Trophoblast cell (in vitro differentiated cells and primary cell): ENCODE results near the gene ADCY2. TPM values are rescaled to one million over a fixed set of nuclear protein-coding genes. Genes with fewer than 3 reads are reported as not detected.

Experiments used
- DNase-seq, 2 donors: peaks; one replicate each; pipeline ENCODE4 v3.0.0-alpha.2; 2016
- H2AFZ ChIP-seq: 2 replicates; pipeline ENCODE4 v1.6.1; 2013; ENCODE audit warnings: low read length, moderate library complexity, mild to moderate bottlenecking; ENCODE audit not compliant: insufficient read depth, poor library complexity
- H2AK5ac ChIP-seq: 2 replicates; pipeline ENCODE4 v1.6.1; 2013; ENCODE audit warnings: mild to moderate bottlenecking, low read length
- H2BK120ac ChIP-seq: 2 replicates; pipeline ENCODE4 v1.6.1; 2013; ENCODE audit warnings: low read length, mild to moderate bottlenecking, moderate library complexity; ENCODE audit not compliant: insufficient read depth, poor library complexity
- H2BK12ac ChIP-seq: 2 replicates; pipeline ENCODE4 v1.6.1; 2013; ENCODE audit warnings: mild to moderate bottlenecking, low read length, moderate library complexity
- H2BK5ac ChIP-seq: 2 replicates; pipeline ENCODE4 v1.6.1; 2013; ENCODE audit warnings: low read length, low read depth, moderate library complexity, mild to moderate bottlenecking; ENCODE audit not compliant: poor library complexity
- H3K14ac ChIP-seq: 2 replicates; pipeline ENCODE4 v1.6.1; 2013; ENCODE audit warnings: mild to moderate bottlenecking, low read length
- H3K18ac ChIP-seq: 2 replicates; pipeline ENCODE4 v1.6.1; 2013; ENCODE audit warnings: mild to moderate bottlenecking, low read length
- H3K23ac ChIP-seq: 2 replicates; pipeline ENCODE4 v1.6.1; 2013; ENCODE audit warnings: low read length
- H3K27ac ChIP-seq: 2 replicates; pipeline ENCODE4 v1.5.1; 2013; ENCODE audit warnings: low read depth, mild to moderate bottlenecking, inconsistent platforms, low read length, moderate library complexity
- H3K27me3 ChIP-seq: 2 replicates; pipeline ENCODE4 v1.6.1; 2013; ENCODE audit warnings: inconsistent platforms, mild to moderate bottlenecking, low read length, moderate library complexity; ENCODE audit not compliant: insufficient read depth
- H3K36me3 ChIP-seq, 2 experiments: 1 replicate in 1 of 2; 2 replicates in 1 of 2; pipeline ENCODE4 v1.6.1; 2013; ENCODE audit warnings: low read length in 2 of 2, mild to moderate bottlenecking in 2 of 2, moderate library complexity in 1 of 2; ENCODE audit not compliant: insufficient read depth in 2 of 2, control insufficient read depth in 1 of 2
- H3K4ac ChIP-seq: 2 replicates; pipeline ENCODE4 v1.6.1; 2013; ENCODE audit warnings: low read depth, mild to moderate bottlenecking, low read length, moderate library complexity
- H3K4me1 ChIP-seq, 2 experiments: 1 replicate in 1 of 2; 2 replicates in 1 of 2; pipeline ENCODE4 v1.6.1; 2013; ENCODE audit warnings: low read length in 2 of 2, mild to moderate bottlenecking in 2 of 2, moderate library complexity in 1 of 2; ENCODE audit not compliant: insufficient read depth in 2 of 2, control insufficient read depth in 1 of 2
- H3K4me2 ChIP-seq: 2 replicates; pipeline ENCODE4 v1.6.1; 2013; ENCODE audit warnings: inconsistent platforms, mild to moderate bottlenecking, low read length, moderate library complexity
- H3K4me3 ChIP-seq: 2 replicates; pipeline ENCODE4 v1.5.1; 2013; ENCODE audit warnings: mild to moderate bottlenecking, low read depth, low read length, inconsistent platforms
- H3K79me1 ChIP-seq: one replicate; pipeline ENCODE4 v1.6.1; 2013; ENCODE audit warnings: low read length
- H3K79me2 ChIP-seq: 2 replicates; pipeline ENCODE4 v1.6.1; 2013; ENCODE audit warnings: low read length, mild to moderate bottlenecking; ENCODE audit not compliant: control insufficient read depth, insufficient read depth, poor library complexity
- H3K9ac ChIP-seq: 2 replicates; pipeline ENCODE4 v1.6.1; 2013; ENCODE audit warnings: mild to moderate bottlenecking, low read length
- H3K9me3 ChIP-seq: 2 replicates; pipeline ENCODE4 v1.6.1; 2013; ENCODE audit warnings: low read depth, mild to moderate bottlenecking, control low read depth, inconsistent platforms, low read length; ENCODE audit not compliant: insufficient read depth
- H4K12ac ChIP-seq: 2 replicates; pipeline ENCODE4 v1.6.1; 2013; ENCODE audit warnings: low read depth, mild to moderate bottlenecking, low read length, moderate library complexity
- H4K8ac ChIP-seq: 2 replicates; pipeline ENCODE4 v1.6.1; 2013; ENCODE audit warnings: low read depth, mild to moderate bottlenecking, low read length, moderate library complexity
- H4K91ac ChIP-seq: one replicate; pipeline ENCODE4 v1.6.1; 2013; ENCODE audit warnings: low read depth, mild to moderate bottlenecking, low read length, moderate library complexity
- WGBS: extraction: QIAGEN DNeasy Blood & Tissue Kit; methylation state at CpG from one replicate; pipeline ENCODE4 v1.1.7; 2013; ENCODE audit warnings: missing lambda C conversion rate; ENCODE audit not compliant: insufficient read length, insufficient coverage; ENCODE audit errors: extremely low coverage; 5-methylcytosine and 5-hydroxymethylcytosine counted together
- polyA plus RNA-seq: library from polyadenylated mRNA; stranded (reverse); fragments of 200-250 nt; gene quantifications from 2 replicates; pipeline ENCODE4 v1.2.3, GENCODE V29; 2013

Gene ADCY2
- 2.0 and 2.9 TPM in 2 replicates for polyA plus RNA-seq

GRCh38 chr5:7395947-7396712 lies at the start of gene ADCY2:
Gene ADCY2, plus strand, starts transcription at chr5:7396138. Its CDS starts 159 bp downstream, at chr5:7396297.
- Histone ChIP-seq H3K14ac (peak within 1 kb of the TSS; percentile 48), H3K36me3 (no peaks in the 10 kb centered on the region), H4K91ac (peak within 1 kb of the TSS; percentile 43), H3K23ac (no peak within 1 kb of the TSS), H3K4me1 (peaks cover 10 to 11% of the 10 kb centered on the region in 2 experiments), H3K4ac (no peak within 1 kb of the TSS), H3K18ac (peak within 1 kb of the TSS; percentile 61), H2AK5ac (no peak within 1 kb of the TSS), H3K4me2 (peak within 1 kb of the TSS; percentile 72), H3K4me3 (peak within 1 kb of the TSS; percentile 61), H3K27me3 (peaks cover 16% of the 10 kb centered on the region), H3K9ac (no peak within 1 kb of the TSS), H3K79me1 (no peaks in the 10 kb centered on the region), H2AFZ (peak within 1 kb of the TSS; percentile 48), H3K27ac (no peak within 1 kb of the TSS), H4K12ac (peak within 1 kb of the TSS; percentile 36), H2BK120ac (peak within 1 kb of the TSS; percentile 62), H4K8ac (peak within 1 kb of the TSS; percentile 63), H3K9me3 (peaks cover 1% of the 10 kb centered on the region), H3K79me2 (no peaks in the 10 kb centered on the region), H2BK12ac (no peak within 1 kb of the TSS), H2BK5ac (no peak within 1 kb of the TSS)
- no CpG with 5 or more reads among the region's 121 CpGs for WGBS
- DNase-seq = peak; percentile 48 to 70

- H3K9me3 ChIP-seq = peaks cover 3% of the 10 kb centered on the region
- no peaks in the 10 kb centered on the region for H3K36me3 ChIP-seq
- no peak overlapping the region for H3K4me3 ChIP-seq
- H3K14ac ChIP-seq = no peak overlapping the region
- no peak overlapping the region for H2BK120ac ChIP-seq
- H3K18ac ChIP-seq = no peak overlapping the region
- H3K4me1 ChIP-seq = no peaks in the 10 kb centered on the region
- WGBS = no CpG with 5 or more reads among the region's 6 CpGs
- H2BK12ac ChIP-seq = no peak overlapping the region
- H3K23ac ChIP-seq = no peak overlapping the region
- no peak overlapping the region for H2AK5ac ChIP-seq
- H3K27ac ChIP-seq = no peak overlapping the region
- no peak overlapping the region for H2AFZ ChIP-seq
- no peak overlapping the region for H4K91ac ChIP-seq
- H4K12ac ChIP-seq = no peak overlapping the region
- no peaks in the 10 kb centered on the region for H3K79me2 ChIP-seq
- no peak overlapping the region for H3K4me2 ChIP-seq
- H3K79me1 ChIP-seq = no peaks in the 10 kb centered on the region
- no peak for DNase-seq
- H3K4ac ChIP-seq = no peak overlapping the region
- no peak overlapping the region for H4K8ac ChIP-seq
- H3K27me3 ChIP-seq = no peaks in the 10 kb centered on the region
- no peak overlapping the region for H2BK5ac ChIP-seq
- no peak overlapping the region for H3K9ac ChIP-seq
These were observed 48.6 kb upstream of the ADCY2 start for GRCh38 chr5:7347377-7347776.

- no peak overlapping the region for H2BK120ac ChIP-seq
- no CpG with 5 or more reads among the region's 8 CpGs for WGBS
These were observed 47.6 kb upstream of the ADCY2 start for GRCh38 chr5:7348168-7348854.

GRCh38 chr5:7361593-7361992 lies 34.3 kb upstream of the ADCY2 start:
- Histone ChIP-seq H3K4me1 (no peaks in the 10 kb centered on the region), H3K79me1 (no peaks in the 10 kb centered on the region), H2BK5ac (no peak overlapping the region), H3K36me3 (no peaks in the 10 kb centered on the region), H3K27ac (no peak overlapping the region), H4K8ac (no peak overlapping the region), H3K27me3 (no peaks in the 10 kb centered on the region), H3K4me2 (no peak overlapping the region), H2AK5ac (no peak overlapping the region), H4K91ac (no peak overlapping the region), H3K18ac (no peak overlapping the region), H3K4me3 (no peak overlapping the region), H3K9me3 (no peaks in the 10 kb centered on the region), H4K12ac (no peak overlapping the region), H2BK12ac (no peak overlapping the region), H3K23ac (no peak overlapping the region), H3K14ac (no peak overlapping the region), H3K79me2 (no peaks in the 10 kb centered on the region), H3K9ac (no peak overlapping the region), H2BK120ac (no peak overlapping the region), H2AFZ (no peak overlapping the region), H3K4ac (no peak overlapping the region)
- no peak for DNase-seq
- no CpG with 5 or more reads among the region's 5 CpGs for WGBS

More at GRCh38 chr5:7348168-7348854, 47.6 kb upstream of the ADCY2 start:
- no peaks in the 10 kb centered on the region for H3K4me1 ChIP-seq
- no peaks in the 10 kb centered on the region for H3K79me2 ChIP-seq
- H3K9me3 ChIP-seq = peaks cover 3% of the 10 kb centered on the region
- H2BK12ac ChIP-seq = no peak overlapping the region
- no peak overlapping the region for H3K4me3 ChIP-seq
- no peaks in the 10 kb centered on the region for H3K27me3 ChIP-seq
- H4K8ac ChIP-seq = no peak overlapping the region
- no peak overlapping the region for H4K91ac ChIP-seq
- no peak overlapping the region for H3K23ac ChIP-seq
- H3K27ac ChIP-seq = no peak overlapping the region
- no peak overlapping the region for H3K4me2 ChIP-seq
- H2BK5ac ChIP-seq = no peak overlapping the region
- no peaks in the 10 kb centered on the region for H3K79me1 ChIP-seq
- H3K9ac ChIP-seq = no peak overlapping the region
- H3K18ac ChIP-seq = no peak overlapping the region
- H3K4ac ChIP-seq = no peak overlapping the region
- H2AFZ ChIP-seq = no peak overlapping the region
- no peak for DNase-seq
- no peak overlapping the region for H4K12ac ChIP-seq
- H3K36me3 ChIP-seq = no peaks in the 10 kb centered on the region
- no peak overlapping the region for H2AK5ac ChIP-seq
- H3K14ac ChIP-seq = no peak overlapping the region
